HepG2 (cell line): ENCODE data around the gene ZNF148.

Experiments used
- HOXA7 ChIP-seq: sonication (generic); formaldehyde crosslinking; IDR thresholded peaks from 2 replicates; pipeline ENCODE4 v1.8.1; 2022; ENCODE audit warnings: mild to moderate bottlenecking, missing genetic modification reagents, moderate library complexity
- MBD4 ChIP-seq: IDR thresholded peaks from 2 replicates; pipeline ENCODE4 v1.6.1; 2012; ENCODE audit warnings: low read length, inconsistent platforms, borderline replicate concordance
- MNT ChIP-seq: fragments of 450-650 bp; IDR thresholded peaks from 2 replicates; pipeline ENCODE4 v1.6.1; 2016
- POLR2A ChIP-seq, 2 experiments: IDR thresholded peaks; 2 replicates each; pipeline ENCODE4 v1.6.1; 2011; ENCODE audit warnings: low read depth in 2 of 2, low read length in 2 of 2, mild to moderate bottlenecking in 1 of 2, moderate library complexity in 1 of 2; ENCODE audit not compliant: insufficient read depth in 1 of 2
- POLR2AphosphoS2 ChIP-seq: IDR thresholded peaks from 2 replicates; pipeline ENCODE4 v1.6.1; 2011; ENCODE audit warnings: low read depth, low read length, improper control_type of control experiment
- REXO4 ChIP-seq: sonication (generic); formaldehyde crosslinking; IDR thresholded peaks from 2 replicates; pipeline ENCODE4 v1.8.0; 2022; ENCODE audit warnings: missing genetic modification reagents, mild to moderate bottlenecking, borderline replicate concordance
- RFX5 ChIP-seq: IDR thresholded peaks from 2 replicates; pipeline ENCODE4 v1.6.1; 2011; ENCODE audit warnings: low read depth, low read length, improper control_type of control experiment
- SP1 ChIP-seq, 2 experiments: fragments of 450-650 bp in 1 of 2; sonication (generic) in 1 of 2; formaldehyde crosslinking in 1 of 2; IDR thresholded peaks; 2 replicates each; pipeline versions ENCODE4 v1.4.0 to v1.6.1; 2016 to 2020; ENCODE audit warnings: missing genetic modification reagents in 1 of 2
- TF ChIP-seq, protein P1 (sequence below): sonication (generic); formaldehyde crosslinking; IDR thresholded peaks from 2 replicates; pipeline ENCODE4 v1.4.0; 2020; ENCODE audit warnings: missing genetic modification reagents, borderline replicate concordance
- TF ChIP-seq, protein P2 (sequence below): sonication (generic); formaldehyde crosslinking; IDR thresholded peaks from 2 replicates; pipeline ENCODE4 v1.8.1; 2023; ENCODE audit warnings: missing genetic modification reagents, mild to moderate bottlenecking, borderline replicate concordance
- TF ChIP-seq, protein P3 (sequence below): IDR thresholded peaks from 2 replicates; pipeline ENCODE4 v1.6.1; 2012; ENCODE audit warnings: inconsistent platforms
- TF ChIP-seq, protein P4 (sequence below): sonication (generic); formaldehyde crosslinking; IDR thresholded peaks from 2 replicates; pipeline ENCODE4 v1.5.0; 2020; ENCODE audit warnings: mild to moderate bottlenecking, missing genetic modification reagents, moderate library complexity
- TF ChIP-seq, protein P5 (sequence below): sonication (generic); formaldehyde crosslinking; IDR thresholded peaks from 2 replicates; pipeline ENCODE4 v1.8.1; 2022; ENCODE audit warnings: low read depth, mild to moderate bottlenecking, missing genetic modification reagents

DNA sequence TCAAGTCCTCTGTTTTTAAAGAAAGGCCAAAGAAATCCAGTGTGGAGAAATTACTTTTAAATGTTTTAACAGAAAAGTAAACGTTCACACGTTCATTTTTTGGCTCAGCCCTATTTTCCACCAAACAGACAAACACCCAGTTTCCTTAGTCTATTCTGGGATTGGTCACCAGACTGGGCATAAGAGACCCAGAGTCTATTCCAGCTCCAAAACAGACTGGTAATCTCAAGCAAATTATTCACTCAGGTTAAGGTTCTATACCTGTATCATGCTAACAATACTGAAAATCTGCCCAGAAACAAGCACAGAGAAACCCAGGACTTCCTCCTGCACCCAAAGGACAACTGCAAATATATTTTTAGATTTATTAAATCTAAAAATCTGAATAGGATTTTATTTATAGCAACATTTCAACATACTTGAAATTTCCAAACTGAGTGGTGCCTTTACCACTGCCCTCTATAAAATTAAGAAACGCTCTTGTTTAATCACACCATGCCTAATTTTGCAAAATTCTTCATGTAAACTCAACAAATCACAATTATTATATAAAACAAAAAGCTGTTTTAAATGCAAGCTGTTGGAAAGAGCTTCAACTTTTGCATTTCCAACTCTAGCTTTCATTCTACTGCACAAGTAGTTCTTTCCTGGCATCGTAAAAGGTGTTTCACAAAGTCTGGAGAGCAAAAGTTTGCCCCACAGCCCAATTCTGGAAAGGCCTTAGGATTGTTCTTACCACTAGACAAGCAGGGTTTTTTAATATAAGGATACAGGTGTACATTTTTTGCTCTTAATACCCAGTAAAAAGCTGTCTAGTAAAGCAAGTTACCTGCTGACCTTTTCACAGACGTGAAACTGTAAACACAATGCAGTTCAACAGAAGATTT, 18.7 kb downstream of the ZNF148 start:
- TF ChIP-seq, protein P1, sequence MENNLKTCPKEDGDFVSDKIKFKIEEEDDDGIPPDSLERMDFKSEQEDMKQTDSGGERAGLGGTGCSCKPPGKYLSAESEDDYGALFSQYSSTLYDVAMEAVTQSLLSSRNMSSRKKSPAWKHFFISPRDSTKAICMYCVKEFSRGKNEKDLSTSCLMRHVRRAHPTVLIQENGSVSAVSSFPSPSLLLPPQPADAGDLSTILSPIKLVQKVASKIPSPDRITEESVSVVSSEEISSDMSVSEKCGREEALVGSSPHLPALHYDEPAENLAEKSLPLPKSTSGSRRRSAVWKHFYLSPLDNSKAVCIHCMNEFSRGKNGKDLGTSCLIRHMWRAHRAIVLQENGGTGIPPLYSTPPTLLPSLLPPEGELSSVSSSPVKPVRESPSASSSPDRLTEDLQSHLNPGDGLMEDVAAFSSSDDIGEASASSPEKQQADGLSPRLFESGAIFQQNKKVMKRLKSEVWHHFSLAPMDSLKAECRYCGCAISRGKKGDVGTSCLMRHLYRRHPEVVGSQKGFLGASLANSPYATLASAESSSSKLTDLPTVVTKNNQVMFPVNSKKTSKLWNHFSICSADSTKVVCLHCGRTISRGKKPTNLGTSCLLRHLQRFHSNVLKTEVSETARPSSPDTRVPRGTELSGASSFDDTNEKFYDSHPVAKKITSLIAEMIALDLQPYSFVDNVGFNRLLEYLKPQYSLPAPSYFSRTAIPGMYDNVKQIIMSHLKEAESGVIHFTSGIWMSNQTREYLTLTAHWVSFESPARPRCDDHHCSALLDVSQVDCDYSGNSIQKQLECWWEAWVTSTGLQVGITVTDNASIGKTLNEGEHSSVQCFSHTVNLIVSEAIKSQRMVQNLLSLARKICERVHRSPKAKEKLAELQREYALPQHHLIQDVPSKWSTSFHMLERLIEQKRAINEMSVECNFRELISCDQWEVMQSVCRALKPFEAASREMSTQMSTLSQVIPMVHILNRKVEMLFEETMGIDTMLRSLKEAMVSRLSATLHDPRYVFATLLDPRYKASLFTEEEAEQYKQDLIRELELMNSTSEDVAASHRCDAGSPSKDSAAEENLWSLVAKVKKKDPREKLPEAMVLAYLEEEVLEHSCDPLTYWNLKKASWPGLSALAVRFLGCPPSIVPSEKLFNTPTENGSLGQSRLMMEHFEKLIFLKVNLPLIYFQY (CRISPR knock-in tag): no peak
- TF ChIP-seq POLR2A (IDR thresholded peaks at IDR 0.05; ENCODE audit: insufficient read depth in 1 of 2, low read depth in 2 of 2, low read length in 2 of 2): no peak
- TF ChIP-seq, protein P2, sequence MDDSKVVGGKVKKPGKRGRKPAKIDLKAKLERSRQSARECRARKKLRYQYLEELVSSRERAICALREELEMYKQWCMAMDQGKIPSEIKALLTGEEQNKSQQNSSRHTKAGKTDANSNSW: no peak
- TF ChIP-seq HOXA7 (CRISPR knock-in tag): no peak
- TF ChIP-seq SP1 (IDR thresholded peaks at IDR 0.05): no peak
- TF ChIP-seq SP1 (CRISPR knock-in tag; IDR thresholded peaks at IDR 0.05): no peak
- TF ChIP-seq, protein P3, sequence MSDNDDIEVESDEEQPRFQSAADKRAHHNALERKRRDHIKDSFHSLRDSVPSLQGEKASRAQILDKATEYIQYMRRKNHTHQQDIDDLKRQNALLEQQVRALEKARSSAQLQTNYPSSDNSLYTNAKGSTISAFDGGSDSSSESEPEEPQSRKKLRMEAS: no peak
- TF ChIP-seq REXO4: no peak
- TF ChIP-seq, protein P4, sequence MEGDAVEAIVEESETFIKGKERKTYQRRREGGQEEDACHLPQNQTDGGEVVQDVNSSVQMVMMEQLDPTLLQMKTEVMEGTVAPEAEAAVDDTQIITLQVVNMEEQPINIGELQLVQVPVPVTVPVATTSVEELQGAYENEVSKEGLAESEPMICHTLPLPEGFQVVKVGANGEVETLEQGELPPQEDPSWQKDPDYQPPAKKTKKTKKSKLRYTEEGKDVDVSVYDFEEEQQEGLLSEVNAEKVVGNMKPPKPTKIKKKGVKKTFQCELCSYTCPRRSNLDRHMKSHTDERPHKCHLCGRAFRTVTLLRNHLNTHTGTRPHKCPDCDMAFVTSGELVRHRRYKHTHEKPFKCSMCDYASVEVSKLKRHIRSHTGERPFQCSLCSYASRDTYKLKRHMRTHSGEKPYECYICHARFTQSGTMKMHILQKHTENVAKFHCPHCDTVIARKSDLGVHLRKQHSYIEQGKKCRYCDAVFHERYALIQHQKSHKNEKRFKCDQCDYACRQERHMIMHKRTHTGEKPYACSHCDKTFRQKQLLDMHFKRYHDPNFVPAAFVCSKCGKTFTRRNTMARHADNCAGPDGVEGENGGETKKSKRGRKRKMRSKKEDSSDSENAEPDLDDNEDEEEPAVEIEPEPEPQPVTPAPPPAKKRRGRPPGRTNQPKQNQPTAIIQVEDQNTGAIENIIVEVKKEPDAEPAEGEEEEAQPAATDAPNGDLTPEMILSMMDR: no peak
- no peak for TF ChIP-seq RFX5
- no peak for TF ChIP-seq MNT
- no peak for TF ChIP-seq POLR2AphosphoS2
- TF ChIP-seq, protein P5, sequence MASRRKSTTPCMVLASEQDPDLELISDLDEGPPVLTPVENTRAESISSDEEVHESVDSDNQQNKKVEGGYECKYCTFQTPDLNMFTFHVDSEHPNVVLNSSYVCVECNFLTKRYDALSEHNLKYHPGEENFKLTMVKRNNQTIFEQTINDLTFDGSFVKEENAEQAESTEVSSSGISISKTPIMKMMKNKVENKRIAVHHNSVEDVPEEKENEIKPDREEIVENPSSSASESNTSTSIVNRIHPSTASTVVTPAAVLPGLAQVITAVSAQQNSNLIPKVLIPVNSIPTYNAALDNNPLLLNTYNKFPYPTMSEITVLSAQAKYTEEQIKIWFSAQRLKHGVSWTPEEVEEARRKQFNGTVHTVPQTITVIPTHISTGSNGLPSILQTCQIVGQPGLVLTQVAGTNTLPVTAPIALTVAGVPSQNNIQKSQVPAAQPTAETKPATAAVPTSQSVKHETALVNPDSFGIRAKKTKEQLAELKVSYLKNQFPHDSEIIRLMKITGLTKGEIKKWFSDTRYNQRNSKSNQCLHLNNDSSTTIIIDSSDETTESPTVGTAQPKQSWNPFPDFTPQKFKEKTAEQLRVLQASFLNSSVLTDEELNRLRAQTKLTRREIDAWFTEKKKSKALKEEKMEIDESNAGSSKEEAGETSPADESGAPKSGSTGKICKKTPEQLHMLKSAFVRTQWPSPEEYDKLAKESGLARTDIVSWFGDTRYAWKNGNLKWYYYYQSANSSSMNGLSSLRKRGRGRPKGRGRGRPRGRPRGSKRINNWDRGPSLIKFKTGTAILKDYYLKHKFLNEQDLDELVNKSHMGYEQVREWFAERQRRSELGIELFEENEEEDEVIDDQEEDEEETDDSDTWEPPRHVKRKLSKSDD: no peak
- TF ChIP-seq MBD4: no peak
